NCI-H1417 (cell line): ENCODE data around the gene B3GLCT.

Experiments used
- DNase-seq, 3 experiments: peaks; one replicate each; lab custom pipeline; 2025; lab: John Stamatoyannopoulos, UW

B3GLCT gene

GRCh38 chr13:31223640-31224039 lies 23.9 kb downstream of the B3GLCT start:
- DNase-seq: no peak

- no peak for DNase-seq
Observed at GRCh38 chr13:31224174-31224669, 24.4 kb downstream of the B3GLCT start.

GRCh38 chr13:31224963-31225559 lies 25.3 kb downstream of the B3GLCT start:
- DNase-seq: no peak

- DNase-seq: no peak
Observed at GRCh38 chr13:31225998-31226675, 26.4 kb downstream of the B3GLCT start.

- DNase-seq: no peak
Observed at GRCh38 chr13:31227063-31227462, 27.3 kb downstream of the B3GLCT start.

- DNase-seq: no peak
Observed at GRCh38 chr13:31227870-31228269, 28.1 kb downstream of the B3GLCT start.

- no peak for DNase-seq
Observed at GRCh38 chr13:31234729-31235128, 35.0 kb downstream of the B3GLCT start.

GRCh38 chr13:31236211-31236786 lies 36.5 kb downstream of the B3GLCT start:
- DNase-seq: peak; percentile 0 to 38 (median 5)

GRCh38 chr13:31240921-31241320 lies 41.1 kb downstream of the B3GLCT start:
- DNase-seq: no peak

GRCh38 chr13:31242367-31242766 lies 42.6 kb downstream of the B3GLCT start:
- DNase-seq: no peak

GRCh38 chr13:31242916-31243315 lies 43.1 kb downstream of the B3GLCT start:
- no peak for DNase-seq

GRCh38 chr13:31245598-31246373 lies 46.0 kb downstream of the B3GLCT start:
- DNase-seq: no peak

- DNase-seq: no peak
Observed at GRCh38 chr13:31246918-31247317, 47.1 kb downstream of the B3GLCT start.

- DNase-seq: no peak
Observed at GRCh38 chr13:31248361-31248760, 48.6 kb downstream of the B3GLCT start.

- no peak for DNase-seq
Observed at GRCh38 chr13:31248965-31249539, 49.3 kb downstream of the B3GLCT start.

GRCh38 chr13:31250435-31250834 lies 50.7 kb downstream of the B3GLCT start:
- DNase-seq: no peak

GRCh38 chr13:31261241-31261640 lies 61.5 kb downstream of the B3GLCT start:
- no peak for DNase-seq

GRCh38 chr13:31263346-31263745 lies 63.6 kb downstream of the B3GLCT start:
- no peak for DNase-seq

- DNase-seq: no peak
Observed at GRCh38 chr13:31264151-31264550, 64.4 kb downstream of the B3GLCT start.

- no peak for DNase-seq
Observed at GRCh38 chr13:31267126-31267784, 67.5 kb downstream of the B3GLCT start.

GRCh38 chr13:31274390-31274789 lies 74.6 kb downstream of the B3GLCT start:
- no peak for DNase-seq

- DNase-seq: no peak
Observed at GRCh38 chr13:31276421-31276820, 76.6 kb downstream of the B3GLCT start.
